Lower leg skin (tissue), 4 donors: Measurements from ENCODE around the gene LDLRAD2. TPM values are rescaled to one million over a fixed set of nuclear protein-coding genes. Genes with fewer than 3 reads are reported as not detected.
"Not testable (repeated sequence)": the region's sequence is repeated elsewhere in the genome, so short reads cannot be mapped to it uniquely, and the experiment has no call there.

Experiments
- DNase-seq, 2 donors: peaks; one replicate each; pipeline ENCODE4 v3.0.0-alpha.2; 2019; ENCODE audit warnings: low spot score in 2 of 2
- H3K4me3 ChIP-seq: fragments of 200-600 bp; sonication (generic); 2 replicates; pipeline ENCODE4 v1.5.1; 2017; ENCODE audit warnings: mild to moderate bottlenecking, low read depth; ENCODE audit not compliant: poor library complexity, severe bottlenecking
- POLR2A ChIP-seq, 2 donors: fragments of 450-650 bp; IDR thresholded peaks; one replicate each; pipeline ENCODE4 v1.6.1; 2016 to 2017; ENCODE audit warnings: antibody characterized with exemption in 2 of 2, mild to moderate bottlenecking in 1 of 2, moderate library complexity in 1 of 2
- WGBS, 2 donors: methylation state at CpG; one replicate each; pipeline ENCODE4 v1.1.5; 2018; 5-methylcytosine and 5-hydroxymethylcytosine counted together
- intact Hi-C: fragments of 100-400 bp; cut with DNase I; formaldehyde crosslinking; loops from one replicate; pipeline ENCODE4 v1.15.0; 2023; ENCODE audit warnings: low total_unique reads
- total RNA-seq, 4 donors: library from RNA; depleted of rRNA; stranded (reverse); fragments of >200 nt; gene quantifications; one replicate each; pipeline ENCODE4 v1.1.0, GENCODE V29; 2016
- TF ChIP-seq, protein P1 (sequence below), 3 donors: fragments of 450-650 bp; IDR thresholded peaks; one replicate each; pipeline ENCODE4 v1.5.1; 2016; ENCODE audit warnings: antibody characterized with exemption in 3 of 3, mild to moderate bottlenecking in 3 of 3, moderate library complexity in 2 of 3

The LDLRAD2 gene
- total RNA-seq, 4 donors from 2014 or later, result 0.19 TPM; not detected in 3

GRCh38 chr1:21825393-21825792 is 13.3 kb downstream of the LDLRAD2 start:
- 93 to 94% methylated on average over 7 of the region's 7 CpGs for WGBS, 2 donors
- intact Hi-C loops, result no loop called here
- H3K4me3 ChIP-seq, result no peak overlapping the region
- TF ChIP-seq, protein P1, sequence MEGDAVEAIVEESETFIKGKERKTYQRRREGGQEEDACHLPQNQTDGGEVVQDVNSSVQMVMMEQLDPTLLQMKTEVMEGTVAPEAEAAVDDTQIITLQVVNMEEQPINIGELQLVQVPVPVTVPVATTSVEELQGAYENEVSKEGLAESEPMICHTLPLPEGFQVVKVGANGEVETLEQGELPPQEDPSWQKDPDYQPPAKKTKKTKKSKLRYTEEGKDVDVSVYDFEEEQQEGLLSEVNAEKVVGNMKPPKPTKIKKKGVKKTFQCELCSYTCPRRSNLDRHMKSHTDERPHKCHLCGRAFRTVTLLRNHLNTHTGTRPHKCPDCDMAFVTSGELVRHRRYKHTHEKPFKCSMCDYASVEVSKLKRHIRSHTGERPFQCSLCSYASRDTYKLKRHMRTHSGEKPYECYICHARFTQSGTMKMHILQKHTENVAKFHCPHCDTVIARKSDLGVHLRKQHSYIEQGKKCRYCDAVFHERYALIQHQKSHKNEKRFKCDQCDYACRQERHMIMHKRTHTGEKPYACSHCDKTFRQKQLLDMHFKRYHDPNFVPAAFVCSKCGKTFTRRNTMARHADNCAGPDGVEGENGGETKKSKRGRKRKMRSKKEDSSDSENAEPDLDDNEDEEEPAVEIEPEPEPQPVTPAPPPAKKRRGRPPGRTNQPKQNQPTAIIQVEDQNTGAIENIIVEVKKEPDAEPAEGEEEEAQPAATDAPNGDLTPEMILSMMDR (IDR thresholded peaks at IDR 0.05), result no peak
- TF ChIP-seq POLR2A (IDR thresholded peaks at IDR 0.05), result no peak
- DNase-seq, result no peak

DNA sequence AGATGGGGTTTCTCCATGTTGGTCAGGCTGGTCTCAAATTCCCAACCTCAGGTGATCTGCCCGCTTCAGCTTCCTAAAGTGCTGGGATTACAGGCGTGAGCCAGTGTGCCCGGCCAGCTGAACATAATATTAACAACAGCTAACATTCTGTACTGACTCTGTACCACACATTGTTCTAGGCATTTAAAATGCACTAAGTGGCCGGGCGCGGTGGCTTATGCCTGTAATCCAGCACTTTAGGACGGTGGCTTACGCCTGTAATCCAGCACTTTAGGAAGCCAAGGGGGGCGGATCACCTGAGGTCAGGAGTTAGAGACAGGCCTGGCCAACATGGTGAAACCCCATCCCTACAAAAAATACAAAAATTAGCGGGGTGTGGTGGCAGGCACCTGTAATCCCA is 14.6 kb downstream of the LDLRAD2 start:
- DNase-seq, H3K4me3 ChIP-seq, intact Hi-C loops: not testable (repeated sequence)
- WGBS, 2 donors, result 97% methylated on average over 10 of the region's 10 CpGs

DNA sequence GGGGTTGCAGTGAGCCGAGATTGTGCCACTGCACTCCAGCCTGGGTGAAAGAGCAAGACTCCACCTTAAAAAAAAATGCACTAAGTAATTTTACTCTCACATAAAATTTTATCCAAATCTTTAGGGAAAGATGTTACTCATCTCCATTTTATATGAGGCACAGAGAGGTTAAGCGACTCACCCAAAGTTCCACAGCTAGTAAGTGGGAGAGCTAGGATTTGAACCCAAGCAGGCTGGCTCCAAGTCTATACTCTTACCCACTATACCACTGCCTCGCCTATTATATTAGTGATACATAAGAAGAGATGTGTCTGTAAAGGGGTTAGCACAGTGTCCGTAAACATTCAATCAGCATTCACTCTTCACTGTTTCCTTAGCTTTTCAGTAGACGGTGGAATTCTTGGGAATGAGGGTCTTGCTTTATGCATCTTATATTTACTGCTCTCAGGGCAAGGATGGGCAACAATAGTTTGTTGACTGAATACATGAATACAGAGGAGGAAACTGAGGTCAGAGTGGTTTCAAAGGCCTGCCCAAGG is 15.1 kb downstream of the LDLRAD2 start:
- TF ChIP-seq, protein P1 (IDR thresholded peaks at IDR 0.05), result no peak
- TF ChIP-seq POLR2A (IDR thresholded peaks at IDR 0.05), result no peak
- 93 to 94% methylated on average over 5 of the region's 5 CpGs for WGBS, 2 donors
- no peak for DNase-seq
- intact Hi-C loops, result no loop called here
- H3K4me3 ChIP-seq, result no peak overlapping the region

GRCh38 chr1:21828075-21828474 is 16.0 kb downstream of the LDLRAD2 start:
- no peak for TF ChIP-seq POLR2A (IDR thresholded peaks at IDR 0.05)
- TF ChIP-seq, protein P1 (IDR thresholded peaks at IDR 0.05), result no peak
- no peak overlapping the region for H3K4me3 ChIP-seq
- no peak for DNase-seq
- intact Hi-C loops, result no loop called here
- WGBS, 2 donors, result 92 to 95% methylated on average over 11 to 12 of the region's 13 CpGs

GRCh38 chr1:21828506-21829210 is 16.6 kb downstream of the LDLRAD2 start:
- intact Hi-C loops, result no loop called here
- H3K4me3 ChIP-seq, result no peak overlapping the region
- 84 to 88% methylated on average over 5 to 15 of the region's 28 CpGs for WGBS, 2 donors
- no peak for DNase-seq
- TF ChIP-seq, protein P1 (IDR thresholded peaks at IDR 0.05), result no peak
- TF ChIP-seq POLR2A (IDR thresholded peaks at IDR 0.05), result no peak

DNA sequence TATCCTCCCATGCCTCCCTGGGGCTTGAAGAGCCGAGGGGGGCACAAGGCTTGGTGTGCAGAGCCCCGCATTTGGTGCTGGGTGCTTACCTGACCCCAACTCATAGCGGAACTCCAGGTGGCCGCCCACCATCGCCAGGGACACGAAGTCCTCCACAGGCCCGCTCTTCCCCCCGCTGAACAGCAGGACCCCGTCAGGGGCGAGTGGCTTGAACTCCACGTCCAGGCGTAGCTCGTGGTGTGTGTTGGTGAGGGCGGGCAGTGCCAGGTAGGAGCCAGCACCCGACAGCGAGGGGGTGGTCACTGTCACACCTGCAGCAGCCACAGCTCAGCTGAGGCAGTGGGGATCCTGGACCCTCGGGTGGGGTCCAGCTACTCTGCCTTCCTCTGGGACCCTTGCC is 17.2 kb downstream of the LDLRAD2 start:
- 92% methylated on average over 9 to 12 of the region's 17 CpGs for WGBS, 2 donors
- H3K4me3 ChIP-seq, result no peak overlapping the region
- TF ChIP-seq, protein P1 (IDR thresholded peaks at IDR 0.05), result no peak
- TF ChIP-seq POLR2A (IDR thresholded peaks at IDR 0.05), result no peak
- intact Hi-C loops, result no loop called here
- no peak for DNase-seq
